Trophoblast cell (in vitro differentiated cells and primary cell): Measurements from ENCODE around the gene PACSIN2.

Source experiments
- DNase-seq, 2 donors: peaks; one replicate each; pipeline ENCODE4 v3.0.0-alpha.2; 2016
- H2AFZ ChIP-seq: 2 replicates; pipeline ENCODE4 v1.6.1; 2013; ENCODE audit warnings: low read length, moderate library complexity, mild to moderate bottlenecking; ENCODE audit not compliant: insufficient read depth, poor library complexity
- H2AK5ac ChIP-seq: 2 replicates; pipeline ENCODE4 v1.6.1; 2013; ENCODE audit warnings: mild to moderate bottlenecking, low read length
- H2BK120ac ChIP-seq: 2 replicates; pipeline ENCODE4 v1.6.1; 2013; ENCODE audit warnings: low read length, mild to moderate bottlenecking, moderate library complexity; ENCODE audit not compliant: insufficient read depth, poor library complexity
- H2BK12ac ChIP-seq: 2 replicates; pipeline ENCODE4 v1.6.1; 2013; ENCODE audit warnings: mild to moderate bottlenecking, low read length, moderate library complexity
- H2BK5ac ChIP-seq: 2 replicates; pipeline ENCODE4 v1.6.1; 2013; ENCODE audit warnings: low read length, low read depth, moderate library complexity, mild to moderate bottlenecking; ENCODE audit not compliant: poor library complexity
- H3K14ac ChIP-seq: 2 replicates; pipeline ENCODE4 v1.6.1; 2013; ENCODE audit warnings: mild to moderate bottlenecking, low read length
- H3K18ac ChIP-seq: 2 replicates; pipeline ENCODE4 v1.6.1; 2013; ENCODE audit warnings: mild to moderate bottlenecking, low read length
- H3K23ac ChIP-seq: 2 replicates; pipeline ENCODE4 v1.6.1; 2013; ENCODE audit warnings: low read length
- H3K27ac ChIP-seq: 2 replicates; pipeline ENCODE4 v1.5.1; 2013; ENCODE audit warnings: low read depth, mild to moderate bottlenecking, inconsistent platforms, low read length, moderate library complexity
- H3K27me3 ChIP-seq: 2 replicates; pipeline ENCODE4 v1.6.1; 2013; ENCODE audit warnings: inconsistent platforms, mild to moderate bottlenecking, low read length, moderate library complexity; ENCODE audit not compliant: insufficient read depth
- H3K36me3 ChIP-seq, 2 experiments: 1 replicate in 1 of 2; 2 replicates in 1 of 2; pipeline ENCODE4 v1.6.1; 2013; ENCODE audit warnings: low read length in 2 of 2, mild to moderate bottlenecking in 2 of 2, moderate library complexity in 1 of 2; ENCODE audit not compliant: insufficient read depth in 2 of 2, control insufficient read depth in 1 of 2
- H3K4ac ChIP-seq: 2 replicates; pipeline ENCODE4 v1.6.1; 2013; ENCODE audit warnings: low read depth, mild to moderate bottlenecking, low read length, moderate library complexity
- H3K4me1 ChIP-seq, 2 experiments: 1 replicate in 1 of 2; 2 replicates in 1 of 2; pipeline ENCODE4 v1.6.1; 2013; ENCODE audit warnings: low read length in 2 of 2, mild to moderate bottlenecking in 2 of 2, moderate library complexity in 1 of 2; ENCODE audit not compliant: insufficient read depth in 2 of 2, control insufficient read depth in 1 of 2
- H3K4me2 ChIP-seq: 2 replicates; pipeline ENCODE4 v1.6.1; 2013; ENCODE audit warnings: inconsistent platforms, mild to moderate bottlenecking, low read length, moderate library complexity
- H3K4me3 ChIP-seq: 2 replicates; pipeline ENCODE4 v1.5.1; 2013; ENCODE audit warnings: mild to moderate bottlenecking, low read depth, low read length, inconsistent platforms
- H3K79me1 ChIP-seq: one replicate; pipeline ENCODE4 v1.6.1; 2013; ENCODE audit warnings: low read length
- H3K79me2 ChIP-seq: 2 replicates; pipeline ENCODE4 v1.6.1; 2013; ENCODE audit warnings: low read length, mild to moderate bottlenecking; ENCODE audit not compliant: control insufficient read depth, insufficient read depth, poor library complexity
- H3K9ac ChIP-seq: 2 replicates; pipeline ENCODE4 v1.6.1; 2013; ENCODE audit warnings: mild to moderate bottlenecking, low read length
- H3K9me3 ChIP-seq: 2 replicates; pipeline ENCODE4 v1.6.1; 2013; ENCODE audit warnings: low read depth, mild to moderate bottlenecking, control low read depth, inconsistent platforms, low read length; ENCODE audit not compliant: insufficient read depth
- H4K12ac ChIP-seq: 2 replicates; pipeline ENCODE4 v1.6.1; 2013; ENCODE audit warnings: low read depth, mild to moderate bottlenecking, low read length, moderate library complexity
- H4K8ac ChIP-seq: 2 replicates; pipeline ENCODE4 v1.6.1; 2013; ENCODE audit warnings: low read depth, mild to moderate bottlenecking, low read length, moderate library complexity
- H4K91ac ChIP-seq: one replicate; pipeline ENCODE4 v1.6.1; 2013; ENCODE audit warnings: low read depth, mild to moderate bottlenecking, low read length, moderate library complexity
- WGBS: extraction: QIAGEN DNeasy Blood & Tissue Kit; methylation state at CpG from one replicate; pipeline ENCODE4 v1.1.7; 2013; ENCODE audit warnings: missing lambda C conversion rate; ENCODE audit not compliant: insufficient read length, insufficient coverage; ENCODE audit errors: extremely low coverage; 5-methylcytosine and 5-hydroxymethylcytosine counted together

Gene PACSIN2

DNA sequence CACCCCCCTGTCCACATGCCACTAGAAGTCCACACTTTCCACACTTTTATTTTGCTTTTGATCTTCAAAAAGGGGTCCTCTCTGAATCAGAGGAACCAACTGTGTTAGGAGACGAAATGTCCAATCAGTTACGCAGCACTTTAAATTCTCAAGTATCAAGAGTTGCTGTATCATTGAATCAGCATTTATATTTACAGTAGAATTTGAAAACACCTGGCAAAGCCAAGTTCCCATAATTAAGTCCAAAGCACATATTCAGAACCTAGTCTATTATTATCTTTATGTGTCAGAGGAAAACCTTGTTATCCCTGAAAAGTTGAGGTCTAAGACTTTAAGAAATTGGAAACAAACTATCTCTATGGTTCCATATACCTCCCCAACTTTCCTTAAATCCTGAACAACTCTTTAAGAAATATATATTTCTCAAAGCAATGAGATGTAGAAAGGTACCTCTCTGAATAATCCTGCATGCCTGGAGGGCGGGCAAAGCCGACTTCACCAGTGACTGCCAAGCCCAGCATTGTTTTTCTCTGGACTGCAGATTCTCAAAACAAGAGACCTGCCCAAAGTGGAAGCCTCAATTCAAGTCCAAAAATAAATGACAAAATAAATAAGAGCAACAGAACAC is 82.0 kb downstream of the PACSIN2 start:
- Histone ChIP-seq H3K4ac (peak overlapping the region; percentile 65), H4K91ac (no peak overlapping the region), H4K12ac (no peak overlapping the region), H3K4me2 (no peak overlapping the region), H3K9me3 (no peaks in the 10 kb centered on the region), H3K9ac (no peak overlapping the region), H2BK120ac (no peak overlapping the region), H2AFZ (no peak overlapping the region), H3K4me3 (no peak overlapping the region), H3K36me3 (no peaks in the 10 kb centered on the region), H3K27ac (no peak overlapping the region), H3K18ac (no peak overlapping the region), H3K79me1 (peaks cover 5% of the 10 kb centered on the region), H3K27me3 (no peaks in the 10 kb centered on the region), H2BK5ac (no peak overlapping the region), H3K23ac (no peak overlapping the region), H3K4me1 (peaks cover 23 to 26% of the 10 kb centered on the region in 2 experiments), H3K14ac (no peak overlapping the region), H4K8ac (no peak overlapping the region), H2BK12ac (no peak overlapping the region), H2AK5ac (no peak overlapping the region), H3K79me2 (peaks cover 5% of the 10 kb centered on the region)
- DNase-seq, result peak in 1 of 2 donors; percentile 44
- WGBS, result no CpG with 5 or more reads among the region's 4 CpGs

DNA sequence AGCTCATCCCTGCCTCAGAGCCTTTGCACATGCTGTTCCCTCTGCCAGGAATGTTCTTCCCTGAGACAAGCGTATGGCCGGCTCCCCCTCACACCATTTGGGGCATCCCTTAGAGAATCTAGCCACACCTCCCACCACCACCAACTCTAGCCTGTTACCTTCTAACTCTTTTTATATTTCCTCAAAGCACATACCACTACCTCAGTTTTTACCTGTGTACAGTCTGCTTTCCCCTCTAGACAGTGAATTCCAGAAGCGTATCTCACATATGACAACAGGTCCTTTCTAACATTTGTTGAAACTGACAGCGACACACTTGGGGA is 82.8 kb downstream of the PACSIN2 start:
- Histone ChIP-seq H3K27me3 (no peaks in the 10 kb centered on the region), H3K27ac (no peak overlapping the region), H3K79me2 (no peaks in the 10 kb centered on the region), H4K8ac (no peak overlapping the region), H3K4me2 (no peak overlapping the region), H3K4me3 (no peak overlapping the region), H2BK5ac (no peak overlapping the region), H4K12ac (no peak overlapping the region), H2AK5ac (no peak overlapping the region), H3K9ac (no peak overlapping the region), H3K9me3 (no peaks in the 10 kb centered on the region), H3K23ac (no peak overlapping the region), H3K79me1 (peaks cover 2% of the 10 kb centered on the region), H4K91ac (no peak overlapping the region), H3K4ac (peak overlapping the region; percentile 34), H3K18ac (peak overlapping the region; percentile 79), H3K14ac (no peak overlapping the region), H2BK12ac (no peak overlapping the region), H2AFZ (no peak overlapping the region), H3K4me1 (peaks cover 16 to 19% of the 10 kb centered on the region in 2 experiments), H2BK120ac (no peak overlapping the region), H3K36me3 (peaks cover 0 to 2% of the 10 kb centered on the region in 2 experiments)
- no CpG with 5 or more reads among the region's 4 CpGs for WGBS
- DNase-seq, result peak in 1 of 2 donors; percentile 42

DNA sequence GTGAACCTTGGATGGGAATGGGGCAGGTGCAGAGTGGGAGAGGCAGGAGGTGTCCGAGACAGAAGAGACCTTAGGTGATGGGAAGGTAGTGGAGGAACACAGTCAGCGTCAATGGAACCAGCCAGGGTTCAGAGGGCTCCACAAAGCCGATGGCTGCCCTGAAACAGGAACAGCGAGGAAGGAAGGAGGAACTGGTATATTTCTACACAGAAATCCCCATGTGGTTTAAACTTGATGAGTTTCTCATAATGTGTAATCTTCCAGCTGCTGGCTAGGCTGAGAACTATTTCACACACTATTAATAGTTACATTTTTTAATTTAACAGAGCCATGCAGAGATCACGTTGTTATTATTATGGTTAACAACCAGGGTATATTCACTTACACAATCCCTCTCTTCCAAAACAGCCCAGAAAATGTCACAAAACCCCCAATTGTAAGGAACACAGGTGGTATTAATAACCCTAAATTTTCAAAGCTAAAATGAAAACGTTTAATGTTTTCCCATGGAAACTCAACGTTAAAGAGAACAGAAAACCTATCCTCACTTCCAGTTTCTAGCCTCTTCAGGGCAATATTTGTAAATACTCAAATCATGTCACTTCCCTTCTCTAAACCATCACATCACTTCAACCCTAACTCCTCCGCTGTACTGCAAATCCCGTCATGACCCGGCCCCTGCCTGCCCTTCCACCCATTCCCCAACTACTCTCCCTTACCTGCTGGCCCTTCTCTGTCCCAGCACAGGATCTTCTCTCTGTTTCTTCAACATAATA is 83.3 kb downstream of the PACSIN2 start:
- no peak overlapping the region for H4K8ac ChIP-seq
- no peaks in the 10 kb centered on the region for H3K9me3 ChIP-seq
- H4K91ac ChIP-seq, result no peak overlapping the region
- H3K36me3 ChIP-seq, result peaks cover 0 to 2% of the 10 kb centered on the region in 2 experiments
- no peak for DNase-seq
- H3K79me1 ChIP-seq, result peaks cover 2% of the 10 kb centered on the region
- no peak overlapping the region for H3K23ac ChIP-seq
- H3K4me1 ChIP-seq, result peaks cover 19 to 20% of the 10 kb centered on the region in 2 experiments
- no peak overlapping the region for H3K14ac ChIP-seq
- no peaks in the 10 kb centered on the region for H3K79me2 ChIP-seq
- no peak overlapping the region for H2BK120ac ChIP-seq
- H2BK12ac ChIP-seq, result no peak overlapping the region
- 100% methylated on average over 2 of the region's 10 CpGs for WGBS
- no peak overlapping the region for H2AFZ ChIP-seq
- H3K9ac ChIP-seq, result no peak overlapping the region
- H3K4me2 ChIP-seq, result no peak overlapping the region
- H2AK5ac ChIP-seq, result no peak overlapping the region
- no peak overlapping the region for H4K12ac ChIP-seq
- H3K27ac ChIP-seq, result no peak overlapping the region
- H2BK5ac ChIP-seq, result no peak overlapping the region
- no peaks in the 10 kb centered on the region for H3K27me3 ChIP-seq
- H3K4ac ChIP-seq, result peak overlapping the region; percentile 34
- H3K4me3 ChIP-seq, result no peak overlapping the region
- H3K18ac ChIP-seq, result peak overlapping the region; percentile 79

DNA sequence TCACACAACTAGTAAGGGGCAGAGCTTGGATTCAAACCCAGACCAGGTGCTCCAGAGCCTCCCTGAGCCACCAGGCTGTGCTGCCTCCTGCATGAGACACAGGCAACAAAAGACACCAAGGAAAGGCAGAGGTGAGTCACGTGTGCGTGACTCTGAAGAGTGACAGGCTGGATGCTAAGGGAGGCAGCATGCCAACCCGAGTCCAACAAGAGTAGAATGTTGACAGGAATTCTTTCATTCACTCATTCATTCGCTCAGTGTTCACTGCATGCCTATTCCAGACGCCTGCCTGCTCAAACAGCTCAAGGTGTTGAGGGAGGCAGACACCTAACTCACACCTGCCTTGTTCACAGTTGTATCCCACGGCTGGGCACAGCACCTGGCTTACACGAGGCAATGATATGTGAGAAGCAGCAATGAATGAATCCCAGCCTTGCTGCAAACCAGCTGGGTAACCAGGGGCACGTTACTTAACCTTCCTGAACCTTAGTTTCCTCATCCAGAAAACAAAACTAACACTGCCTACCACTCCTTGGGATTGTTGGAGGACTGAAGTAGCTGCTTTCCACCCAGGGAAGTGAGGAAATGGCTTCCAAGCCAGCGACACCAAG is 84.0 kb downstream of the PACSIN2 start:
- DNase-seq, result peak; percentile 89 to 92
- Histone ChIP-seq H2BK5ac (no peak overlapping the region), H4K91ac (no peak overlapping the region), H3K79me1 (peaks cover 2% of the 10 kb centered on the region), H3K4me3 (no peak overlapping the region), H3K27ac (no peak overlapping the region), H3K9ac (no peak overlapping the region), H3K23ac (no peak overlapping the region), H3K4ac (no peak overlapping the region), H2BK12ac (no peak overlapping the region), H3K79me2 (no peaks in the 10 kb centered on the region), H4K12ac (no peak overlapping the region), H2AK5ac (no peak overlapping the region), H3K4me2 (no peak overlapping the region), H3K36me3 (peaks cover 0 to 2% of the 10 kb centered on the region in 2 experiments), H3K4me1 (peaks cover 22 to 24% of the 10 kb centered on the region in 2 experiments), H3K18ac (no peak overlapping the region), H4K8ac (no peak overlapping the region), H2BK120ac (no peak overlapping the region), H3K14ac (no peak overlapping the region), H3K27me3 (no peaks in the 10 kb centered on the region), H2AFZ (no peak overlapping the region), H3K9me3 (no peaks in the 10 kb centered on the region)
- no CpG with 5 or more reads among the region's 9 CpGs for WGBS
